PC-9 (cell line): Measurements from ENCODE around the gene UMAD1. TPM values are rescaled to one million over a fixed set of nuclear protein-coding genes. Genes with fewer than 3 reads are reported as not detected.

Experiments used
- BruUV-seq: library from RNA; stranded (reverse); fragments of 400-500 nt; replicated peaks from 2 replicates; lab custom pipeline; 2021; lab: Mats Ljungman, UMichigan
- CTCF ChIA-PET: fragments of 300-600 bp; sonication (Branson Sonifier 250); formaldehyde crosslinking; loops from one replicate; lab custom pipeline; 2022; ENCODE audit warnings: antibody characterized with exemption; lab: Charles Lee
- POLR2A ChIA-PET: fragments of 300-600 bp; sonication (Branson Sonifier 250); formaldehyde crosslinking; loops from one replicate; lab custom pipeline; 2022; ENCODE audit warnings: antibody characterized with exemption; ENCODE audit not compliant: unreplicated experiment; lab: Charles Lee
- DNase-seq, 2 experiments: peaks; one replicate each; pipeline versions ENCODE4 v3.0.0 to v3.0.0-alpha.2; 2015 to 2022; ENCODE audit warnings: mixed read lengths in 1 of 2
- H2AFZ ChIP-seq: fragments of 200-600 bp; sonication (generic); 2 replicates; pipeline ENCODE4 v1.8.1; 2017; ENCODE audit warnings: antibody characterized with exemption
- H3F3A ChIP-seq: fragments of 200-600 bp; sonication (generic); 2 replicates; pipeline ENCODE4 v1.8.1; 2017; ENCODE audit warnings: antibody characterized with exemption, mild to moderate bottlenecking, low read depth; ENCODE audit not compliant: insufficient read depth
- H3K27ac ChIP-seq: fragments of 200-600 bp; sonication (generic); 2 replicates; pipeline ENCODE4 v1.6.1; 2016; ENCODE audit warnings: mixed run types
- H3K27me3 ChIP-seq: fragments of 200-600 bp; sonication (generic); 2 replicates; pipeline ENCODE4 v1.6.1; 2016; ENCODE audit warnings: low read depth, mixed run types; ENCODE audit not compliant: insufficient read depth
- H3K36me3 ChIP-seq: fragments of 200-600 bp; sonication (generic); 2 replicates; pipeline ENCODE4 v1.6.1; 2016; ENCODE audit warnings: low read depth, mixed run types
- H3K4me1 ChIP-seq: fragments of 200-600 bp; sonication (generic); replicated peaks from 2 replicates; pipeline ENCODE4 v1.6.1; 2016; ENCODE audit warnings: mixed run types; ENCODE audit not compliant: insufficient read depth
- H3K4me2 ChIP-seq: fragments of 200-600 bp; sonication (generic); 2 replicates; pipeline ENCODE4 v1.6.1; 2017; ENCODE audit warnings: mixed run types
- H3K4me3 ChIP-seq: fragments of 200-600 bp; sonication (generic); 2 replicates; pipeline ENCODE4 v1.6.1; 2016; ENCODE audit warnings: mixed run types
- H3K79me2 ChIP-seq: fragments of 200-600 bp; sonication (generic); 2 replicates; pipeline ENCODE4 v1.6.1; 2017; ENCODE audit warnings: low read depth, mixed run types
- H3K9me2 ChIP-seq: fragments of 200-600 bp; sonication (generic); 2 replicates; pipeline ENCODE4 v1.8.1; 2017; ENCODE audit warnings: mild to moderate bottlenecking; ENCODE audit not compliant: insufficient read depth
- H3K9me3 ChIP-seq: fragments of 200-600 bp; sonication (generic); 2 replicates; pipeline ENCODE4 v1.8.1; 2016; ENCODE audit warnings: low read depth; ENCODE audit not compliant: insufficient read depth
- H4K20me1 ChIP-seq: fragments of 200-600 bp; sonication (generic); 2 replicates; pipeline ENCODE4 v1.8.1; 2017; ENCODE audit not compliant: insufficient read depth
- CTCF ChIP-seq: fragments of 200-600 bp; sonication (generic); conservative IDR thresholded peaks from 2 replicates; pipeline ENCODE4 v1.6.1; 2017; ENCODE audit warnings: mixed run types, antibody characterized with exemption, mild to moderate bottlenecking, moderate library complexity
- EZH2 ChIP-seq: fragments of 200-600 bp; sonication (generic); IDR thresholded peaks from 2 replicates; pipeline ENCODE4 v1.8.0; 2017; ENCODE audit warnings: antibody characterized with exemption, low read depth
- intact Hi-C: fragments of 100-400 bp; cut with micrococcal nuclease; formaldehyde crosslinking; loops from one replicate; pipeline ENCODE4 v1.10.0; 2022; ENCODE audit not compliant: unreplicated experiment
- total RNA-seq: library from RNA; stranded (reverse); gene quantifications from 2 replicates; pipeline ENCODE4 v1.2.3, GENCODE V29; 2021

UMAD1 gene
- total RNA-seq, 1 experiment from 2014 or later = 20.5 TPM

- intact Hi-C loops = no loop called here
- ChIA-PET POLR2A (no interaction called here), CTCF (no interaction called here)
- Histone ChIP-seq H3K4me3 (no peak overlapping the region), H2AFZ (no peak overlapping the region), H3K9me3 (peaks cover 3% of the 10 kb centered on the region; the same call in 1 of the 2 replicates), H3K4me1 (peaks cover 48% of the 10 kb centered on the region), H3F3A (peaks cover 44% of the 10 kb centered on the region), H4K20me1 (no peaks in the 10 kb centered on the region), H3K27ac (no peak overlapping the region), H3K79me2 (no peaks in the 10 kb centered on the region), H3K36me3 (no peaks in the 10 kb centered on the region), H3K9me2 (no peaks in the 10 kb centered on the region), H3K4me2 (no peak overlapping the region), H3K27me3 (no peaks in the 10 kb centered on the region)
- no peak for TF ChIP-seq CTCF
- TF ChIP-seq EZH2 = no peak
- no TSS peak for BruUV-seq
- DNase-seq = no peak
Measured at GRCh38 chr7:7914547-7914946, 274.0 kb downstream of the UMAD1 start.

GRCh38 chr7:7916064-7916463 lies 275.5 kb downstream of the UMAD1 start:
- intact Hi-C loops = no loop called here
- no peaks in the 10 kb centered on the region for H3K79me2 ChIP-seq
- no peak overlapping the region for H2AFZ ChIP-seq
- H3K9me2 ChIP-seq = no peaks in the 10 kb centered on the region
- TF ChIP-seq EZH2 = no peak
- no peak for TF ChIP-seq CTCF
- H3F3A ChIP-seq = peaks cover 31% of the 10 kb centered on the region
- no TSS peak for BruUV-seq
- no peaks in the 10 kb centered on the region for H3K27me3 ChIP-seq
- no peaks in the 10 kb centered on the region; the same call in 1 of the 2 replicates for H3K9me3 ChIP-seq
- no peaks in the 10 kb centered on the region for H3K36me3 ChIP-seq
- no peak for DNase-seq
- POLR2A ChIA-PET = no interaction called here
- CTCF ChIA-PET = interaction anchor here (0.6 kb wide), 1 partner anchor 330 kb away, joined by 3 read pairs; no protein-coding TSS in a partner anchor
- H3K4me1 ChIP-seq = peaks cover 33% of the 10 kb centered on the region
- no peaks in the 10 kb centered on the region for H4K20me1 ChIP-seq
- H3K27ac ChIP-seq = no peak overlapping the region
- H3K4me3 ChIP-seq = no peak overlapping the region
- H3K4me2 ChIP-seq = no peak overlapping the region

- Histone ChIP-seq H2AFZ (no peak overlapping the region), H3K27me3 (no peaks in the 10 kb centered on the region), H3K9me2 (no peaks in the 10 kb centered on the region), H3K27ac (no peak overlapping the region), H4K20me1 (no peaks in the 10 kb centered on the region), H3K4me3 (no peak overlapping the region), H3F3A (peaks cover 19% of the 10 kb centered on the region), H3K79me2 (no peaks in the 10 kb centered on the region), H3K4me1 (peaks cover 19% of the 10 kb centered on the region), H3K36me3 (no peaks in the 10 kb centered on the region), H3K9me3 (no peaks in the 10 kb centered on the region; the same call in 1 of the 2 replicates), H3K4me2 (no peak overlapping the region)
- no peak for DNase-seq
- CTCF ChIA-PET = no interaction called here
- intact Hi-C loops = no loop called here
- POLR2A ChIA-PET = no interaction called here
- BruUV-seq = no TSS peak
- TF ChIP-seq CTCF = no peak
- TF ChIP-seq EZH2 = no peak
Measured at GRCh38 chr7:7917593-7917992, 277.0 kb downstream of the UMAD1 start.
